ENCODE data around the gene TCERG1L. TPM values are rescaled to one million over a fixed set of nuclear protein-coding genes. Genes with fewer than 3 reads are reported as not detected.
"Not testable (repeated sequence)": the region's sequence is repeated elsewhere in the genome, so short reads cannot be mapped to it uniquely, and the experiment has no call there.

TCERG1L gene
- total RNA-seq, 1 experiment from 2014 or later: 1.5 TPM

GRCh38 chr10:131177431-131178327 is 133.8 kb downstream of the TCERG1L start (continued):
- TF ChIP-seq AFF4 (CRISPR knock-in tag; IDR thresholded peaks at IDR 0.05; ENCODE audit: borderline replicate concordance): no peak
- TF ChIP-seq PREB (CRISPR knock-in tag; IDR thresholded peaks at IDR 0.05; ENCODE audit: borderline replicate concordance): no peak
- no peak for TF ChIP-seq TP53 (CRISPR knock-in tag; IDR thresholded peaks at IDR 0.05)

- no peak for TF ChIP-seq HMGXB4 (CRISPR knock-in tag; IDR thresholded peaks at IDR 0.05)
- no peak for TF ChIP-seq AFF4 (CRISPR knock-in tag; IDR thresholded peaks at IDR 0.05; ENCODE audit: borderline replicate concordance)
- Mint-ChIP-seq H3K27me3 (ENCODE audit: low read depth) (peaks cover 3% of the 10 kb centered on the region; the same call in 1 of the 2 replicates), H3K27ac (no peak overlapping the region), H3K36me3 (peaks cover 45% of the 10 kb centered on the region), H3K4me1 (no peaks in the 10 kb centered on the region), H3K4me3 (no peak overlapping the region), H3K9me3 (peaks cover 22% of the 10 kb centered on the region)
- no peak for DNase-seq (ENCODE audit: low spot score)
- ATAC-seq: no peak
- ChIA-PET CTCF (no interaction called here), POLR2A (no interaction called here)
Measured at GRCh38 chr10:131176907-131177306, 134.6 kb downstream of the TCERG1L start.

GRCh38 chr10:131176324-131176723 is 135.2 kb downstream of the TCERG1L start:
- DNase-seq (ENCODE audit: low spot score); H3K27ac Mint-ChIP-seq; POLR2A ChIA-PET; ATAC-seq; H3K4me3 Mint-ChIP-seq; H3K4me1 Mint-ChIP-seq; H3K27me3 Mint-ChIP-seq (ENCODE audit: low read depth); CTCF ChIA-PET: not testable (repeated sequence)
- H3K36me3 Mint-ChIP-seq: peaks cover 40% of the 10 kb centered on the region
- peaks cover 16% of the 10 kb centered on the region for H3K9me3 Mint-ChIP-seq

- ChIA-PET POLR2A (no interaction called here), CTCF (no interaction called here)
- TF ChIP-seq ZNF317 (CRISPR knock-in tag; IDR thresholded peaks at IDR 0.05; ENCODE audit: borderline replicate concordance, low read depth) (no peak), IRF1 (CRISPR knock-in tag; IDR thresholded peaks at IDR 0.05) (no peak), ATF1 (CRISPR knock-in tag; IDR thresholded peaks at IDR 0.05) (no peak)
- ATAC-seq (no peak), DNase-seq (ENCODE audit: low spot score) (no peak)
- no peak overlapping the region for H3K27ac Mint-ChIP-seq
- peaks cover 43% of the 10 kb centered on the region for H3K36me3 Mint-ChIP-seq
- H3K4me3 Mint-ChIP-seq: no peak overlapping the region
- no peaks in the 10 kb centered on the region for H3K4me1 Mint-ChIP-seq
- peaks cover 20% of the 10 kb centered on the region for H3K9me3 Mint-ChIP-seq
- H3K27me3 Mint-ChIP-seq (ENCODE audit: low read depth): peaks cover 3% of the 10 kb centered on the region; the same call in 1 of the 2 replicates
Measured at GRCh38 chr10:131175891-131176290, 135.6 kb downstream of the TCERG1L start.

Data from WTC11 (cell line).